ENCODE data around the gene GGA2.

GRCh38 chr16:23464196-23464595 is 46.1 kb downstream of the GGA2 start:
- TF ChIP-seq EP300 (IDR thresholded peaks at IDR 0.05) (no peak), POLR2AphosphoS5 (IDR thresholded peaks at IDR 0.05) (no peak), CTCF (IDR thresholded peaks at IDR 0.05) (no peak), POLR2A (IDR thresholded peaks at IDR 0.05) (no peak)

Measured in sigmoid colon (tissue), 4 donors.